HG02623 (cell line): ENCODE results near the gene DTX4.
A peak's percentile ranks its signal among the peaks of the same experiment; 100 is the strongest.

Experiments
- ATAC-seq: cut with Tn5 transposase; IDR thresholded peaks from one replicate; pipeline ENCODE4 v1.9.1; 2021; ENCODE audit warnings: moderate library complexity; ENCODE audit not compliant: unreplicated experiment

DTX4 gene

DNA sequence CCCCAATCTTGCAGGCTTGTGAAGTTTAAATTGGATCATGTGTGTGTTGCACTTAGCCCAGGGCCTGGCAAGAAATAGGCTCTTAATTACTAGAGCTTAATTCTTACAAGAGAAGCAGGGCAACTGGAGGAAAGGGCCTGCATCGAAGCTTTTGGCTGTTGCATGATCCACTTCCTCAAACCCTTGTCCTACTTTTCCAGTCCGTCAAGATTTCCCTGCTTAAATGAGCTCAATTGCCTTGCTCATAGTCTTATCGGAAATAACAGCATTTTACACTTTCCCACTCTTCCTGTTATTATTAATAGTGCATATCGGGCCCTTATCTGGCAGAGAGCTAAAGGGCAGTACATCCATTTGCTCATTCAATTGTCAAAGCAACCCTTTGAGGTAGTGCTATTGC, 18.1 kb downstream of the DTX4 start:
- no peak for ATAC-seq

DNA sequence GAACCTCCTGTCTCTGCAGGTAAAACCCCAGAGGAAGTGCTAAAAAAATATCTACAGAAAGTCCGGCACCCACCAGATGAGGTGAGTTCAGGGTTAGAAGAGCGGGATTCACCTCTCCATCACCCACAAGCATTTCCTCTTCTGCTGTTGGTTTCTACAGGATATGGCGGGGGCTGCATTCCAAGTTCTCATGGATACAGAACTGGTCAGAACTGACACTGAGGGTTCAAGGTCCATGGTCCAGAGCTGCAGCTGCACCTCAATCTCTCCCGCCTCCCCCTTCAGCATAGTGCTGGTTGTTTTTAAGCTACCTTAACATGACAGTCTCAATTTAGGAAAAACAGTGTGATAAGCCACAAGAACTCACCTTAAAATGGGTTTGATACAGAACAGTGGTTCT, 19.2 kb downstream of the DTX4 start:
- ATAC-seq = no peak

DNA sequence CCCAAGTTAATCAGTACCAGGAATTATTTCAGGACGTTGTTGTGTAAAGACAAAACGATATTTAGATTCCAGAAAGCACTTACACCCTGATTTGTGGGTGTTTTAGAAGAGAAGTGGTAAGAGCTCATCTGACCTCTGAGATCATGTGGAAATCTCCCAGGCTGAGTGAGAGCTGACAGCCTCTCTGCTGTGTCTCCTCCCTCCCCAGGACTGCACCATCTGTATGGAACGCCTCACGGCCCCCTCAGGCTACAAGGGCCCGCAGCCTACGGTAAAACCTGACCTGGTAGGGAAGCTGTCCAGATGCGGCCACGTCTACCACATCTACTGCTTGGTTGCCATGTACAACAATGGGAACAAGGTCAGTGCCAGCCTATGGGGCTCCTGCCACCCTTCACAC, 20.0 kb downstream of the DTX4 start:
- no peak for ATAC-seq

DNA sequence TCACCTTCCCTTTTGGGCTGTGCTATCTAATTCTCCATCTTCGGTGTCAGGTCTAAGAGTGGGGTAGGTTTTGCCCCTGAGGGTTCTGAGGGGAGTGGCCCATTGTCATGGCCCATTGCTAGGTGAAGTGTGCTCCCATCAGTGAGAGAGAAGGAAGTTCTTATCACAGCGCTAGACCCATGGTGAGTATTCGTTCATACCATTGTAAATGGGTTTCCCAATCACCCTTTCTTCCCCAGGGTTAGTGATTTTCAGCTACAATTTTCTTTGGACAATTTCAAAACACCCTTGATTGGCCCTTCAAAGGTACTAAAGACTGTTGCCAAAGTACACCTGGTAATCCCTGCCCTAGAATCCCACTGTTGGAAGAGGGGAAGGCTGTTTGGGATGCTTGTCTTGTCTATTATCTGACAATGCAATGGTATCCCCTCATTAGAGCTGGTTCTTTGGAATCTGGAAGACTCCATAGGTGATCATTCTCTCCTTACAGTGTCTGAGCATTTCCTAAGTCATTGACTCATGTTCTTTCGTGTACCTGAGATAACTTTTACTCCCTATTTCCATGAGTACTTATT, 20.6 kb downstream of the DTX4 start:
- no peak for ATAC-seq

DNA sequence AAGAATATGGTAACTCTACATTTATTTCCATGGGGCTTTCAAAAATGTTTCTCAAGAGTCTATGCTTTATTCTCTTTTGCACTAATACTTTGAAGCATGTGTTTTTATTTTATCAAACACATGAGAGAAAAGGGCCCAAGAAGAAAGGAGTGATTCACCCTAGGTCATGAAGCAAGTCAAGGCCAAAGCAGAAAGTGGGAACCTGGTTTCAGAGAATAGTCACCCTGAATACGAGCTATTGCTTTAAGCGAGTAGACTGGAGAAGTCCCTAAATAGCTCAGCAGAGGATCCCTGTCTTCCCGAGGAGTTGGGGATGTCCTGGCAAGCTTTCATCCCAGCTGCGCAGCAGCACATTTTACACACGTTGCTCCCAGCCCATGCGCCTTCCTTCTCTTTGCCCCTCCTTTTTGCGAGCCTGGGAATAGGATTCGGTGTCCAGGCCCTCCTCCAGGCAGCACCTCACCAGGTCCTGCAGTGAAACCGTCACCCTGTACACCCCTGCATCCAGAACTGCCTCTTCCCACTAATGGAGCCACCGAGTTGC, 21.7 kb downstream of the DTX4 start:
- ATAC-seq = no peak

DNA sequence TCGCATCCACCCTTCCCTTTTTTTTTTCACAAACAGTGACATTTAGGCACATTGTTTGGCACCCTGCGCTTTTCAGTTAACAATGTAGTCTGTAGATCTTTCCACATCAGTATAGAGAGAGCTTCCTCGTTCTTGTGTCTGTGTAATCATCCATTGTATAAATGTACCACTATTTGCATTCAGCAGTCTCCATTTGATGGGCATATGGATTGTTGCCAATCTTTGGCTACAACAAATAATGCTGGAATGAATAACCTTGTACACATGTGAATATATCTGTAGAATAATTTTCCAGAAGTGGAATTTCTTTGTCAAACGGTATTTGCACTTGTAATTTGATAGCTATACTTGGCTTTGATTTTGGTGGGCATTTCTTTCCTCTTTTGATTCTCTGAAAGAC, 23.7 kb downstream of the DTX4 start:
- ATAC-seq = no peak

DNA sequence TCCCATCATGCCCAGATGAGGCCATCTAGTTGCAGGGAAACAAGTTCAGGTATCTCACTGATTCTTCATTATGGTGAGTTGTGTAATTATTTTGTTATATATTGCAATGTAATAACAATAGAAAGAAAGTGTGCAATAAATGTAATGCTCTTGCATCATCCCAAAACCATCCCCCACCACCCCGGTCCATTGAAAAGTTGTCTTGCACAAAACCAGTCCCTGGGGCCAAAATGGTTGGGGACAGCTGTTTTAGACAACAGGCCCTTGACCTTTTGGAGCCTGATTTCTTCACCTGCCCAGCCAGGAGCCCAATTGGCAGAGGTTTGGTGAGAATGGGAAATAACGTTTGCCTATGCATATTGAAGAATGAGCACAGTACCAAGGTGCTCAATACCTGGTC, 24.8 kb downstream of the DTX4 start:
- ATAC-seq = no peak

DNA sequence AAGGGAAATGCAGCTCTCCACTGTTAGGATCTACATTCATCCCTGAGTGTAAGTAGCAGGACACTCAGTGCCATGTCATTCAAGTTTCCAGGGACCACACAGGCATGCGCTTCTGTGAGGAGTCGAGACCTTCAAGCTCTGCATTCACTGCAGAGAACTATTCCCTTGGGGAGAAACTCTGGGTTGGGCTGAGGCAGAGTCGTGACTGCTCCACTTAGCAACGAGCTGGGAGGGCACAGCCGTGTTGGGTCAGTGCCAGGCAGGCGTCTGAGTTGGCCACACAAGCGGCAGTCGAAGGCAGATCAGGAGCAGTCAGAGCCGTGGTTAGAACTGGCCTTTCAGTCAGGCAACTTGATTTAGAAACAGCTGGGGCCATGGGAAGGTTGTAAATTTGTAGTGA, 26.1 kb downstream of the DTX4 start:
- ATAC-seq = no peak

DNA sequence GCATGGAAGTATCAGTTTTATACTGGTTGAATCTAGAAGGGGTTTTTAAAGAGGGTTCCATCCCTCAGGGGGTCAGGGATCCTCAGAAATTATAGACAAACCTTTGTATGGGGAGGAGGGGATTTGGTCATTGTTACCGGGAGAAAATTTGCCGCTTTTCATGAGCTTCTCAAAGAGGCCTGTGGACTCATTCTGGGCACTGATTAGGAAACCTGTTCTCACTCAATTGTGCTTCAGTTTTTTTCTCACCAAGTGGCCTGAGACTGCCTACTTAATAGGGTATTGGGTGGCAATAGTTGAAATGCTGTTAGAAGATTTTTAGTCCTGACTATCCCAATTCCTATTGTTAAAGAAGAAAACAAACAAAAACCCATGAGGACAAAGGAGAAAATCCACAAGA, 26.8 kb downstream of the DTX4 start:
- no peak for ATAC-seq

DNA sequence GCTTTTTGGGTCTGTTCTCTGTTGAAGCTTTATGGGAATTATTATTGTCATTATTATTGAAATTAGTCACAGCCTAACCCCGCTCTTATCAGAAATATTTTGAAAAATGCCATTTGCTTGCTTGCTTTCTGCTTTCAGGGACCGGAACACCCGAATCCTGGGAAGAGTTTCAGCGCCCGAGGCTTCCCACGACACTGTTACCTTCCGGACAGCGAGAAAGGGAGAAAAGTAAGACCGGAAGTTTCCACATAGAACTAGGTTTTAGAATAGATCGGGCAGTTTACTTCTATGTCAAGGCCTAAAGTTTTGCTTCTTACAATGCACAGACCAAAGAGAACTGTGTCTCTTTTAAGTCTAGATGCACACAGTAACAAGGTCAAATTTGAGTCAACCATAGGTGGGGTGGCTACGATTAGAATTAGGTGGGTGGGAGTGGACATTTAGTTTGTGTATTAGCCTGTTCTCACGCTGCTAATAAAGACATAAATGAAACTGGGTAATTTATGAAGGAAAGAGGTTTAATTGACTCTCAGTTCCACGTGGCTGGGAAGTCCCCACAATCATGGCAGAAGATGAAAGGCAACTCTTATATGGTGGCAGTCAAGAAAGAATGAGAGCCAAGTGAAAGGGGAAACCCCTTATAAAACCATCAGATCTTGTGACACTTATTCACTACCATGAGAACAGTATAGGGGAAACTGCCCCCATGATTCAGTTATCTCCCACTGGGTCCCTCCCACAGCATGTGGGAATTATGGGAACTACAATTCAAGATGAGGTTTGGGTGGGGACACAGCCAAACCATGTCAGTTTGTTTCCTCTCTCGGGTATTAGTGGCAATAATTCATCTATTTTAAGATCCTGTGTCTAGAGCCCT, 27.9 kb downstream of the DTX4 start:
- peak; percentile 40 for ATAC-seq

DNA sequence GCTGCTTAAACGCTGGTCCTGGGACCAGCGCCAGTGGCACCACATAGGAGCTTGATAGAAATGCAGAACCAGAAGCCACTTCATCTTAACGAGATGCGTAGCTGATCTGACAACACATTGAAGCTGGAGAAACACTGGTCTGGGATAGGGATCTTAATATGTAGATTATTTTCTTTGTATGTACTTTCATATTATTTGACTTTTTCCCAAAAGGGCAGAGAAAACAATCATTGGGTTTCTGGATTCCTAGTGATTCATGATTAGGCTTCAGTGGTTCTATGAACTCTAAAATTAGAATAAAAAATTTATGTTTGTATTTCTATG, 28.5 kb downstream of the DTX4 start:
- peak; percentile 32 for ATAC-seq

DNA sequence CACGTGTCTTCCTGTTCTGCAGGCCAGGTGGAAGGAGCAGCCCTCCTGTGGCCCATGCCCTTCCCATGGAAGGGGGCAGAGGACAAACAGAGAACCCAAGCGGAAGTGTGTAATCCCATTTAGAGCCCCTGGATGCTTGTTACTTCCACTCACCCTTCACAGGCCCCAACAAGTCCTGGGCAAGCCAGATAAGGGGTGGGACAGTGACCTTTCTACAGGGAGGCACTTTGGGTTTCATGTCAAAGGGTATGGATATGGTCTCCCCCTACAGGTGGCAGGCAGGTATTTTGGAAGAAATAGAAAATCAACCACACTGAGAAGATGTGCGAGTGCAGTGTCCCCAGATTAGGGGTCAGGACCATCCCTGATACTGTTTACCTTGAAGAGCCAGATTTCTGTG, 29.4 kb downstream of the DTX4 start:
- ATAC-seq = no peak

DNA sequence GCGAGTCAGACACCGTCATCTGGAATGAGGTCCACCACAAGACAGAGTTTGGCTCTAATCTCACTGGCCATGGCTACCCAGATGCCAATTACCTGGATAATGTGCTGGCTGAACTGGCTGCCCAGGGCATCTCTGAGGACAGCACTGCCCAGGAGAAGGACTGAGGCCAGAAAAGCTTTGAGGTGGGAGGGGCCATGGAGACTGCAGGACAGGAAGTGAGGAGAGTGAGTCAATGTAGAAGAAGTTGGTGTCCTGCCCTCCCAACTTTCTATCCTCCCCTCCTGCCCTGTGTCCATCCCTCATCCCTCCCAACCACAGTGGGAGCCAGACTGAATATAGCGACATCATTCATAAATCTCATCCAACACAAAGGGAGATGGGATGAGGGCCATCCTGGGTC, 32.8 kb downstream of the DTX4 start:
- no peak for ATAC-seq

DNA sequence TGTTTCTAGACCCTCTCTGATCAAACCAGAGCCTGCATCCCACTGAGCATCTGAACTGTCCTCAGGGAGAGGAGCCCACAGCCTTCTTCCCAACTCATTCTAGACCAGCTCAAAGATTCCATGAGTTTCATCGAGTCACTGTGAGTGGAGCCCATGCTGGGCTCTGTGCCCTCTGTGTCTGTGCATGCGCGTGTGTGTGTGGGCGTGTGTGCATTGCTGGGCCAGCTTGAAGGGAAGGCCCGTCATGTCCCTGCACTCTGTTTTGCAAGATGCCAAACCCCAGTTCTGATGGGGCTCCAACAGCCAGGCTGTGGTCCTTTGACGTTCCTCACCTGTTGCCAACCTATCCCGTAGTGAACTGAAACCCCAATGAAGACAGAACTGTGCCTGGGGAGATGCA, 33.7 kb downstream of the DTX4 start:
- ATAC-seq = no peak

DNA sequence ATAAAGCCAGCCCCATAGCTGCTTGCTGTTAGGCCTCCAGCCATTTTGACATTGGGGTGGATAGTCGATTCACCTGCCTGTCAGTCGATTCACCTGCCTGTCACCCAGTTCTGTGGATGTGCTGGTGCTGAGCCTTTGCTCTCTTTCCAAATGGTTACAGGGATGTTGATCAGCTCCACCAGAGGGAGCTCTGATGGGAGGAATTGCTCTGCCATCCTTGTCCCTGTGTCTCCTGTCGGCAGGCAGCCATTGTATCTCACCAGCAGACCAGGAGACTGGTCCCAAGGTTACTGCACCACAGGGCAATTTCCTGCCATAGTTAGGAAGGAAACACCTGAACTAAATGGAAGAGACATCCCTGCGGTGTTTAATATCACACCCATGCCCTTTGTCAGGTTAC, 34.7 kb downstream of the DTX4 start:
- no peak for ATAC-seq

DNA sequence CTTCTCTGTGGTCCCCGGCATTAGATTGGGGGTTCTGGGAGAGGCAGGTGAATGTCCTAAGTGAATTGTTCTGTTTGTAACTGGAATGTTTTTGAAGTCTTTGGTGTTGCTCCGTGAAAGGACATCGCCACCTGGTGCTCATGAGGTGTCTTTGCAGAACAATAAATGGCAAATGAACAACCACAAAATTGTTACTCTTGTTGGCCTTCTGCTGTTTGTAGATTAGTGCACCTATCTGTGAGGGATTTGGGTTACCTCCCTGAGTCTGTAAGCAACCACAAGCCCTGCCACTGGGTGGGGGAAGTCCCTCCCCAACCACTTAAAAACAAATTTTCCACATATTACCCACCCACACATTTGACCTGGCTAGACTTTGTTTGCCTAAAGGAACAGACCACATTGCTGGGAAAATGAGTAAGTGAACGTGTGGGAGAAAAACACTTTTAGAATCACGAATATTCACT, 36.1 kb downstream of the DTX4 start:
- peak; percentile 72 for ATAC-seq

DNA sequence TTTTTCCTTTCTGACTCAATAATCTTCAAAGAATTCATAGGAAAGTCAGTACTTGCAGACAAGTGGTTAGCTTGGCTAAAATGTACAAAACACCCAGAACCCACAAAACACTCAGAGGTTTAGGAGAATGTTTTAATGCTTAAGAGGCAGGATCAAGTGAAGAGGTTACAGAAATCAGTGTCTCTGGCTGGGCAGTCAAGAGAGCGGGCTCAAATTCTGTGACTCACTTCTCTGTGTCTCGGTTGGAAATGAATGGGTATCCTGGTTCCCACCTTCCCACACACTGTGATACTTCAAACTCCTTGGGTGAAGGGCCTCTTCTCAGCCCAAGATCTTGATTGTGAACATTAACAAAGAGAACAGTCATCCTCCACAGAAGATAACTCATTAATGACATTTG, 37.0 kb downstream of the DTX4 start:
- no peak for ATAC-seq

DNA sequence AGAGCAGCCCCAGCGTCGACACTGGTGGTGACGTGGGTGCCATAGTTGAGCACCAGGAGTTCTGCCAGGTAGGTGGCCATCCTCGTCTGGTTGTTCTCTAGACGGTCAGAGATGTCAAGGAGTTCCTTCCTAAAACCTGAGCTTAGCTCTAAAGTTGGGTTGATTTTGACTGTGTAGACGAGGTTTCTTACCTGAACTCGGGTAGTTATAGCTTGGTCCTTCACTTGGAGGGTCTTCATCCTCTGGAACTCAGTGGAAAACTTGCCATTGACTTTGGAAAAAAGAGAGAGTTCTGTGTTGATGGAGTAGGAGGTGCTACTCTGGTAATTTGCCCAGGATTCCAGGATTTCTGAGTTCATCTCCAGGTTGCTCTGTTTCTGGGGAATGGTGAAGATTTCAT, 40.3 kb downstream of the DTX4 start:
- no peak for ATAC-seq

DNA sequence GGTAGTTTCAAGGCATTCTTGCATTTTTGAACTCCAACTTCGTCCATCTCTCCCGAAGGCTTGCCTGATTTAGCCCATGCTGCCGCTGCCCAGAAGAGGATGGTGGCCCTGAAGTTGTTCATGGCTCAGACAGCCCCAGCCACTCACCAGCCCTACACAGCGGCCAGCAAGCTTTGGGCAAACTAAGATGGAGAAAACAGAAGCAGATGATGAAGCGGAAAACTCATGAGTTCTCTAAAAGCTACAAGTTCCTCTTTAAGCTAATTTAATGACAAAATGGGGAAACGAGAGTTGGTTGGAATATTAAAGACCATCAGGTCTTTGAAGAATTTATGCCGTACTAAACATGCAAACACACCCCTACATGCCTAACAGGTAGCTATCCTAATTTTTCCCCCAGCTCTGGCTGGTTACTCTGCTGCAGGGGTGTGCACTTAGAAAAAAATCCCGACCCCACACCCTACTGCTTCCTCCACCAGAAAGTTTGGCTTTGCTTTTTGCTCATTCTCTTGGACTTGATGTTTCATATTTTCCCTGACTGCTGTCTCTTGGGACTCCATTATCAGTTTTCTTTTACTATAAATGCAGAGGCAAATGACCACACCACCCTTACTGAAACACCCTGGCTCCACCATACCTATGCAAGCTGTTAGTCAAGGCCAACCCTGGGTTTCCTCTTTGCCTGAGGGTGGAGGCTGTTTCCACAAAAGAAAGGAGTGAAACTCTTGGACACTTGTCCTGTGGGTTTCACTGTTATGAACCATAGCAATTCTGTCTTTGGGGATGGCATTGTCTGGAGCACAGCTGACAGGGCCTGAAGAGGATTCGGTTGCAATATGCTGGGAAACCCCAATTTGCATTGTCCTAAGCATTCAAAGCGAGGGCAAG, 41.1 kb downstream of the DTX4 start, which contains the start of gene MPEG1:
TSS of gene MPEG1 (minus strand) at position 184 of the 888 bp plus-strand sequence. CDS start at position 122, 62 bp downstream.
- ATAC-seq = no peak

DNA sequence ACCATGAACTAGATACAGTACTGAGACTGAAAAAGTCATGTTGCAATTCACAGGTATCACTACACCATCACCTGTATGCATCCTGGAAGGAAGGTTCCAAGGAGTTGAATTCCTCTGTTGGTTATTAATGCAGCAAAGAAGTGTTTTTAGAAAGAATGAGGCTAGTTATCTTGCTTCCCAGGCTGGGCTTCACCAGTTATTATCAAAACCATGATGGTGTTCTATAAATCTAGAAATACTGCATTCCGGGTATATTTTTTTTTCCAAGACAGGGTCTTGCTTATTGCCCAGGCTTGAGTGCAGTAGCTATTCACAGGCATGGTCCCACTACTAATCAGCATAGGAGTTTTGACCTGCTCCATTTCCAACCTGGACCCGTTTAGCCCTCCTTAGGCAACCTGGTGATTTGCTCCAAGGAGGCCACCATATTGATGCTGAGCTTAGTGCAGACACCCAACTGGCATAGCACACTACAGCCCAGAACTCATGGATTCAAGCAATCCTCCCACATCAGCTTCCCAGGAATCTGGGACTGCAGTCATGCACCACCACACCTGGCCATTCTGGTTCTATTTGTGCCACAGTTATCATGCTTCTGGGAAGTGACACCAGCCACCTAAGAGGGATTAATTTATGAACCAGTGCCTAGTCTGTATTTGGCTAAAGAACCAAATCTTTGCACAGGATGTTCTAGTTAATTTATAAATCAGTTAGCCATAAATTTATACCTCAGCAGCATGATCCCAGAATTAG, 42.4 kb downstream of the DTX4 start:
- ATAC-seq = no peak
